Loucy (cell line): Measurements from ENCODE around the gene TBX20.

Experiments used
- EZH2phosphoT487 ChIP-seq: fragments of 200-600 bp; IDR thresholded peaks from 2 replicates; pipeline ENCODE4 v1.6.1; 2018; ENCODE audit warnings: antibody characterized with exemption, mild to moderate bottlenecking, moderate library complexity, borderline replicate concordance
- TF ChIP-seq, protein P1 (sequence below): fragments of 200-600 bp; sonication (generic); conservative IDR thresholded peaks from 2 replicates; pipeline ENCODE4 v1.5.1; 2014; ENCODE audit warnings: mild to moderate bottlenecking, antibody characterized with exemption, low read length

DNA sequence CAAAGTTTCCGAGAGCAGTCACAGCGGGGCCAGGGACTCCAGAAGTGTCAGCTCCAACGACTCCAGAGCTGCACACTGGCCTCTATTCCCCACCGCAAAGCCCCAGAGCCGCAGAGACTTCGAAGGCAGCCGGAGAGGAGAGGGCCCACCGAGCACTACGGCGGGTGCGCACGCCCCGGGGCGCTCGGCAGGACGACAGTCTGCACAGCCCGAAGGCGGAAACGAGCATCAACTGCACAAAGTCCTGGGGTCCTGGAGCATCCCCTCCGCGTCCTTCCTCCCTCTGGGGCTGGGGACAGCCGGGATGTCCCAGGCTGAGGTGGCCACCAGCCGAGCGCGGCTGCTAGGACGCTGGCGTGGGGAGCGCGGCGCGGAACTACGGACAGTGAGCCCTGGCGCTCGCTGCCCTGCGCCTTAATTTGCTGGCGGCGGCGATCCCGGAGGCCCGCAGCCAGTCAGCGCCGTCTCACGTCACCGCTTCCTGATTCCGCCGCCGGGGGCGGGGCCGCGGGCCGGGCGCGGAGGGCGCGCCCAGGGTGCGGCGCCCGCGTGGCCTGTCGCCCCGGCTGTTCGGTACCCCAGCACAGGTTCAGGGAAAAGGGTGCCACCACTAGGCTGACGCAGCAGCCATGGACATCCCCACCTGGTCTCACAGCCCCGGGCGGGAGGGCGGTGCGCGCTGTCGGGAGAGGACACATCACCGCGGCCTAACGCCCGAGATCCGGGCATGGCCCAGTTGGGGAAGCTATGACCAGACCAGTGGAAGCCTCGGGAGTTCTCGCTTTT, at the start of gene TBX20:
- TF ChIP-seq, protein P1, sequence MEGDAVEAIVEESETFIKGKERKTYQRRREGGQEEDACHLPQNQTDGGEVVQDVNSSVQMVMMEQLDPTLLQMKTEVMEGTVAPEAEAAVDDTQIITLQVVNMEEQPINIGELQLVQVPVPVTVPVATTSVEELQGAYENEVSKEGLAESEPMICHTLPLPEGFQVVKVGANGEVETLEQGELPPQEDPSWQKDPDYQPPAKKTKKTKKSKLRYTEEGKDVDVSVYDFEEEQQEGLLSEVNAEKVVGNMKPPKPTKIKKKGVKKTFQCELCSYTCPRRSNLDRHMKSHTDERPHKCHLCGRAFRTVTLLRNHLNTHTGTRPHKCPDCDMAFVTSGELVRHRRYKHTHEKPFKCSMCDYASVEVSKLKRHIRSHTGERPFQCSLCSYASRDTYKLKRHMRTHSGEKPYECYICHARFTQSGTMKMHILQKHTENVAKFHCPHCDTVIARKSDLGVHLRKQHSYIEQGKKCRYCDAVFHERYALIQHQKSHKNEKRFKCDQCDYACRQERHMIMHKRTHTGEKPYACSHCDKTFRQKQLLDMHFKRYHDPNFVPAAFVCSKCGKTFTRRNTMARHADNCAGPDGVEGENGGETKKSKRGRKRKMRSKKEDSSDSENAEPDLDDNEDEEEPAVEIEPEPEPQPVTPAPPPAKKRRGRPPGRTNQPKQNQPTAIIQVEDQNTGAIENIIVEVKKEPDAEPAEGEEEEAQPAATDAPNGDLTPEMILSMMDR: no peak
- no peak for TF ChIP-seq EZH2phosphoT487
